Keratinocyte (primary cell): ENCODE measurements around the gene ZMIZ1.

ENCODE experiments used
- CTCF ChIP-seq, 3 experiments: IDR thresholded peaks in 1 of 3; conservative IDR thresholded peaks in 1 of 3; optimal IDR thresholded peaks in 1 of 3; 2 replicates in 2 of 3; 3 replicates in 1 of 3; pipeline versions ENCODE3 to v1.5.1; 2011; ENCODE audit warnings: low read length in 3 of 3, mild to moderate bottlenecking in 3 of 3, moderate library complexity in 2 of 3, control low read depth in 1 of 3, inconsistent platforms in 1 of 3; ENCODE audit not compliant: insufficient read depth in 2 of 3; ENCODE audit errors: extremely low read depth in 1 of 3
- EZH2 ChIP-seq: IDR thresholded peaks from one replicate; pipeline ENCODE4 v1.6.1; 2012; ENCODE audit warnings: inconsistent platforms, mild to moderate bottlenecking, low read length, moderate library complexity

- TF ChIP-seq CTCF (optimal IDR thresholded peaks at IDR 0.05 in 1 of 3, IDR thresholded peaks at IDR 0.05 in 1 of 3, conservative IDR thresholded peaks at IDR 0.05 in 1 of 3; ENCODE audit: extremely low read depth in 1 of 3, insufficient read depth in 2 of 3, low read length in 3 of 3), result no peak
- no peak for TF ChIP-seq EZH2
Measured at GRCh38 chr10:79301754-79302530, 233.2 kb downstream of the ZMIZ1 start.
